Left ventricle myocardium superior (tissue), 1 donor: ENCODE measurements around the gene RNF212. TPM values are rescaled to one million over a fixed set of nuclear protein-coding genes. Genes with fewer than 3 reads are reported as not detected.

Source experiments
- ATAC-seq: fragments of 200-7000 bp; cut with Tn5 transposase; one replicate; pipeline ENCODE4 v1.9.1; 2020; ENCODE audit warnings: mild to moderate bottlenecking, moderate library complexity
- DNase-seq: peaks from one replicate; pipeline ENCODE4 v3.0.0-alpha.2; 2020
- intact Hi-C: fragments of 100-400 bp; cut with micrococcal nuclease; formaldehyde crosslinking; loops from one replicate; pipeline ENCODE4 v1.11.0; 2022
- total RNA-seq: library from RNA; stranded (reverse); fragmentation: NEBNext Ultra II Directional; extraction: Animal tissue kit (Norgen Biotek cat#: 25700); gene quantifications from one replicate; pipeline ENCODE4 v1.2.1, GENCODE V29; 2021
- donor health status: DM: no; HTN: yes; CAD: no; lungs with severe emphysema.

Gene RNF212
- total RNA-seq, 1 donor from 2014 or later: 0.62 TPM

DNA sequence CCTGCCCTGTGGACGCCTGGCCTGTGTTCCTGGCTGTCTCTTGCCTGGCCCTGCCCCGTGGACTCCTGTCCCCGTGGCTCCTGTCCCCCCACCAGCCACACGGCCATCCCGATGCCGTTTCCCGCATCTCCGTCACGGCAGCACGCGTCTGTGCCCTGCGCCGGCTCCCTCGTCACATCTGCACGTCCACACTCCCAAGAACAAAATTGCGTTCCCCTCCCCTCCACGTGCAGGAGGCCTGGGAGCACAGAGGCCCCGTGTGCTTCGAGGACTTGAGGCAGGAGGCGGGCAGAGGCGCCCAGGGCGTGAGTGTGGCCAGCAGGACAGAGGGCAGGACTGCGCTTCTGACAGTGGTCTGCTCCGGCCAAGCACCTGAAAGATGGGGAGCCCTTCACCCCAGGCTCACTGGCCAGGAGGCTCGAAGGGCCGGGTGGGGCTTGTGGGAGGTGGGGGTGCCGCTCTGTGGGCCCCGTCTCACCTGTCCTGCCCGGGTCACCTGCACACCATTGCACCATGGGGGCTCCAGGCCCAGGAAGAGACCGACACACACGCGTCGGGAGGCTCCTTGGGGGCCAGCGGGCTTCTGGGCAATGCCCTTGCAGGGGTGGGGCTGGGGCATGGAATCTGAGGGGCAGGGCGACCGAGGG lies 84.7 kb downstream of the RNF212 start:
- intact Hi-C loops: no loop called here
- ATAC-seq: no peak
- DNase-seq: no peak

DNA sequence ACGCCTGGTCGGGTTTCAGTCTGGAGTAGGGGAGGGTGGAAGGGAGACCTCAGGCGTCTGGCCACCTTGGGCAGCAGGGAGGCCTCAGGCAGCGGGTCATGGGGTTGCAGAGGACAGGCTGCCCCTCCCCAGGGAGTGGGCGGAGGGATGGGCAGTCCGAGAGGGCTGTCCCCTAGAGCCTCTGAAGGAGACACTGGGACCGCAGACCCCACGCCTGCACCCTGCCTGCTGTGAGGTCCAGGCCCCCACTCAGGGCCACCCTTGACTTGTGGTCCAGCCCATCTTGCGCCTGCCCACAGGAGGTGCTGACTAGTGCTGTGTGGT lies 85.5 kb downstream of the RNF212 start:
- intact Hi-C loops: no loop called here
- ATAC-seq (no peak), DNase-seq (no peak)

DNA sequence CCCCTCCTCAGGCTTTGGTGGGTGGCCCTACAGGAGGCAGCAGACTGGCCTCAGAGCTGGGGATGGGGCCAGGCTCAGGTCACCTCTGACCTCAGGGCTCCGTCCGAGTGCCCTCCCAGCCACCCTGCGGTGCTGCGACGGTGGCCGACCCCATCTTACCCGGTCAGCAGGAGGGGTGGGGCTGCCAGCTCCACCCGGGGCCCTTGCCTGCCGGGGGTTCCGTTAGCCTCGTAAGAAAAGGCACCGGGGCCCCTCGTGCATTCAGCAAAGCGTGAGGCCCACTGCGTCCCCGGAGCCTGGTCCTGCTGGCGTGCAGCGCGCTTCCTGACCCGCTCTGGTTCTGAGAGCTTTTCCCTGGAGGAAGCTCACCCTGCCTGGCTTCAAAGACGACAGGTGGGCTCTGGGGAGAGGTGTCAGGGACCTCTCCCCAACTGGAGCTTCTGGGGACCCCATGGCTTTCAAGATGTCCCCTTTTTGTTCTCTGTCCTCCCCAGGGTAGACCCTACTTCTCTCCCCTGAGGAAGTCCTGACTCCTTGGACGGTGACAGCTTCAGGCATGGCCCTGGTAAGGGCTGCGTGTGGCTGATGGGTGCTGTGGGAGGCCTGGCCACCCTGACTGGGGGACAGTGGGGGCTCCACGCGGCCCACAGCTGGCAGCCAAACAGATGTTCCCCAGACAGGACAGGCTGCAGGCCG lies 86.0 kb downstream of the RNF212 start:
- ATAC-seq: no peak
- intact Hi-C loops: no loop called here
- no peak for DNase-seq

DNA sequence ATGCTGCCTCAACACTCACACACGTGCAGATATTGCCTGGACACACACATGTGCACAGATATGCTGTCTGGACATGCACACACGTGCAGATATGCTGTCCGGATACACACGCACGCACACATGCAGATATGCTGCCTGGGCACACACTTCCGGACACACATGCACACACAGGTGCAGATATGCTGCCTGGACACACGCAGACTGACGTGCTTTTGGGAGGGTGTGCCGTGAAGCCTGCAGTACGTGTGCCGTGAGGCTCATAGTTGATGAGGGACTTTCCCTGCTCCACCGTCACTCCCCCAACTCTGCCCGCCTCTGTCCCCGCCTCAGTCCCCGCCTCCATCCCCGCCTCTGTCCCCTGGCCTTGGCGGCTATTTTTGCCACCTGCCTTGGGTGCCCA lies 87.2 kb downstream of the RNF212 start:
- DNase-seq (peak; percentile 60), ATAC-seq (peak; percentile 76)
- intact Hi-C loops: no loop called here

DNA sequence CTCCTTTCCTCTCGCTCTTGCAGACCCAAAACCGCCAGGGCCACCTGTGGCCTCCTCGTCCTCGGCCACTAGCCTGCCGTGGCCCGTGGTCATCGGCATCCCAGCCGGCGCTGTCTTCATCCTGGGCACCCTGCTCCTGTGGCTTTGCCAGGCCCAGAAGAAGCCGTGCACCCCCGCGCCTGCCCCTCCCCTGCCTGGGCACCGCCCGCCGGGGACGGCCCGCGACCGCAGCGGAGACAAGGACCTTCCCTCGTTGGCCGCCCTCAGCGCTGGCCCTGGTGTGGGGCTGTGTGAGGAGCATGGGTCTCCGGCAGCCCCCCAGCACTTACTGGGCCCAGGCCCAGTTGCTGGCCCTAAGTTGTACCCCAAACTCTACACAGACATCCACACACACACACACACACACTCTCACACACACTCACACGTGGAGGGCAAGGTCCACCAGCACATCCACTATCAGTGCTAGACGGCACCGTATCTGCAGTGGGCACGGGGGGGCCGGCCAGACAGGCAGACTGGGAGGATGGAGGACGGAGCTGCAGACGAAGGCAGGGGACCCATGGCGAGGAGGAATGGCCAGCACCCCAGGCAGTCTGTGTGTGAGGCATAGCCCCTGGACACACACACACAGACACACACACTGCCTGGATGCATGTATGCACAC lies 88.3 kb downstream of the RNF212 start:
- intact Hi-C loops: no loop called here

DNA sequence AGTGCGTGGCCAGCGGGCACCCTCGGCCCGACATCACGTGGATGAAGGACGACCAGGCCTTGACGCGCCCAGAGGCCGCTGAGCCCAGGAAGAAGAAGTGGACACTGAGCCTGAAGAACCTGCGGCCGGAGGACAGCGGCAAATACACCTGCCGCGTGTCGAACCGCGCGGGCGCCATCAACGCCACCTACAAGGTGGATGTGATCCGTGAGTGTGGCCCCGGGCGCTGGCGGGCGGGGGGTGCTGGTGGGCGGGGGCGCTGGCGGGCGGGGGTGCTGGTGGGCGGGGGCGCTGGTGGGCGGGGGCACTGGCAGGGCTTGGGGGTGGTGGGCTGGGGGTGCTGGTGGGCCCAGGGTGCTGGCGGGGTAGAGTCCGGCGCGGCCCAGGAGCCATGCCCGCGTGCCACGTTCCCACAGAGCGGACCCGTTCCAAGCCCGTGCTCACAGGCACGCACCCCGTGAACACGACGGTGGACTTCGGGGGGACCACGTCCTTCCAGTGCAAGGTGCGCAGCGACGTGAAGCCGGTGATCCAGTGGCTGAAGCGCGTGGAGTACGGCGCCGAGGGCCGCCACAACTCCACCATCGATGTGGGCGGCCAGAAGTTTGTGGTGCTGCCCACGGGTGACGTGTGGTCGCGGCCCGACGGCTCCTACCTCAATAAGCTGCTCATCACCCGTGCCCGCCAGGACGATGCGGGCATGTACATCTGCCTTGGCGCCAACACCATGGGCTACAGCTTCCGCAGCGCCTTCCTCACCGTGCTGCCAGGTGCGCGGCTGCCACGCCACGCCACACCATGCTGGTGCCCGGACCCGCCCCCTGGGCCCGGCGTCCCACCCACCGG lies 89.2 kb downstream of the RNF212 start:
- intact Hi-C loops: no loop called here
- ATAC-seq: no peak
- no peak for DNase-seq

More for the DNA sequence above, 88.3 kb downstream of the RNF212 start:
- ATAC-seq (no peak), DNase-seq (no peak)

DNA sequence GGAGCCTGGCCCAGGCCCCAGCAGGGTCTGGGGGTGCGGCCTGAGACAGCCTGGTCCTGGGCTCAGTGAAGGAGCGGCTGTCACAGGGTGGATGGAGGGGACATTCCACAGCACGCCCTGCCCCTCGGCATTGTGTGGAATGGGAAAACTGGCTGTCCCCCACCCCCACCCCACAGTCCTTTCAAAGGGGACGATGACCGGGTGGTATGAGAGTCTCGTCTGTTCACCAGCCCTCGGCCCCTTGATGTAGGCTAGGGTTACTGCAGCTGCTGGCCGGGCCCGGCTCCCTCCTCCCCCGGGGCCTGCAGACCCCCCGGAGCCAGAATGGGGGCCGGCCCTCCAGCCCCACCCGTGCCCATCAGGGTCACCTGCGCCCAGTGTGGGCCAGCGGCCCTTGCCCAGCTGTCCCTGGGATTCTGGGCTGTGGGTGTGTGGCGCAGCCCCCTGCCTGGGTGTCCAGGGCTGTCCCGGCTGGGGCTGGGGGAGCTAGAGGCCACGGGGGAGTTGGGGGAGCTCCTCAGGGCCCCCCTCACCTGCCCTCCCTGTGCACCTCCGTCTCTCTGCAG lies 90.2 kb downstream of the RNF212 start:
- no peak for DNase-seq
- no peak for ATAC-seq
- intact Hi-C loops: no loop called here

DNA sequence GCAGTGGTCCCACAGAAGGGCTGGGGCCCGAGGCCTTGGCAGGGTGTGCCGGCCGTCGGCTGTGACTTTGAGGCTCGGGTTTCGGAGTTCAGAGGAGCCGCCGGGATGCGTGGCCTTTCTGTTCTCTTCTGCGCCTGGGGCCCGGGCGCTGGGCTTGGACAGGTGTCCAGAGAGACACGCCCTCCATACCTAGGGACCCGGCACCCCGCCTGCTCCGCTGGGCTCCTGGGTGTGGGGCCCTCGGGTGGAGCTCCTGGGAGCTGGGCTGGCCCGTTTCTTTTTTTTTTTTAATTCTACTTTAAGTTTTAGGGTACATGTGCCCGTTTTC lies 90.7 kb downstream of the RNF212 start:
- intact Hi-C loops: no loop called here
- DNase-seq (no peak), ATAC-seq (no peak)

DNA sequence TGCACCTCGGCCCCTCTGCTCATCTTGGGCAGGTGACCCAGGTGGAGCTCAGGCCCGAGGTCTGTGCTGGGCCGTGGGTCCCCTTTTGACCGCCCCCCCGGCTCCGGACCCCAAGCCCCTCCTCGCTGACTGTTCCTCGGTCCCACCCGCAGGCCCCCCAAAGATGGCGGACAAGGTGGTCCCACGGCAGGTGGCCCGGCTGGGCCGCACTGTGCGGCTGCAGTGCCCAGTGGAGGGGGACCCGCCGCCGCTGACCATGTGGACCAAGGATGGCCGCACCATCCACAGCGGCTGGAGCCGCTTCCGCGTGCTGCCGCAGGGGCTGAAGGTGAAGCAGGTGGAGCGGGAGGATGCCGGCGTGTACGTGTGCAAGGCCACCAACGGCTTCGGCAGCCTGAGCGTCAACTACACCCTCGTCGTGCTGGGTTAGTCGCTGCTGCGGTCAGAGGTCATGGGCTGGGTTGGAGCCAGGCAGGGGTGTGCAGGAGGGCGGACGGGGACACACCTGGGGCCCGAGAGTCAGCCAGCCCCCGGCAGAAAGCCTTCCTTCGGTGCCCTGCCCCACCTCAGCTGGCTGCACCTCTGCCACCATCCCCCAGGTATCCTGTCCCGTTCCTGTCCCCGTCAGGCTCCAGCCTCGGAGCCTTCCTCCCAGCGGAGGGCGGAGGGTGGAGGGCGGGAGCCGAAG lies 91.2 kb downstream of the RNF212 start:
- DNase-seq (no peak), ATAC-seq (no peak)
- intact Hi-C loops: no loop called here

Other genes starting within 250 kb of the RNF212 start
- 29.7 TPM for gene GAK, start 181.2 kb downstream of the RNF212 start, total RNA-seq
- gene TMEM175, start 181.1 kb downstream of the RNF212 start, total RNA-seq: 19.8 TPM
- gene DGKQ, start 140.0 kb downstream of the RNF212 start, total RNA-seq: 3.6 TPM
- gene IDUA, start 126.5 kb downstream of the RNF212 start, total RNA-seq: 8.7 TPM
- gene SLC26A1, start 120.2 kb downstream of the RNF212 start, total RNA-seq: not detected
- gene FGFRL1, start 101.9 kb downstream of the RNF212 start, total RNA-seq: 26.6 TPM
- gene SPON2, start 59.0 kb upstream of the RNF212 start, total RNA-seq: 22.8 TPM
- gene CTBP1, start 135.6 kb upstream of the RNF212 start, total RNA-seq: 133 TPM
- gene MAEA, start 176.3 kb upstream of the RNF212 start, total RNA-seq: 49.6 TPM
- gene UVSSA, start 233.6 kb upstream of the RNF212 start, total RNA-seq: 5.9 TPM